HG02885 (cell line): ENCODE data around the gene C1QTNF12.

ENCODE experiments used
- ATAC-seq: cut with Tn5 transposase; IDR thresholded peaks from one replicate; pipeline ENCODE4 v1.9.1; 2021; ENCODE audit warnings: mild to moderate bottlenecking; ENCODE audit not compliant: unreplicated experiment, poor library complexity

Gene C1QTNF12

DNA sequence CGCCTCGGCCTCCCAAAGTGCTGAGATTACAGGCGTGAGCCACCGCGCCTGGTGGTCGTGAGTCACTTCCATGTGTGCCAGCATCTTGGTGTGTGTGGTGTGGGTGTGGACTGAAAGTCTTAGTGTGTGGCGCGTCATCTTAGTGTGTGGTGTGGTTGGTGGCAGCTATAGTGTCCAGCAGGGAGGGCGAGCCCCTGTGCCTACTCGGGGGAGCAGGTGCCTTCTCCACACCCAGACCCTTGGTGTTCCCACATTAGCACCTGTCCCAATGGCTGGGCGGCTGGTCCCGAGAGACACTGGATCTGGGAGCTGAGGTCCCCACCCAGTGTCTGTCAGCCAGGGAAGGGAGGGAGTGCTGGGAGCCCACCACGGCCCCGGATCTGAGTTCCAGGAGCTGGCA is 36.5 kb upstream of the C1QTNF12 start:
- ATAC-seq = no peak

DNA sequence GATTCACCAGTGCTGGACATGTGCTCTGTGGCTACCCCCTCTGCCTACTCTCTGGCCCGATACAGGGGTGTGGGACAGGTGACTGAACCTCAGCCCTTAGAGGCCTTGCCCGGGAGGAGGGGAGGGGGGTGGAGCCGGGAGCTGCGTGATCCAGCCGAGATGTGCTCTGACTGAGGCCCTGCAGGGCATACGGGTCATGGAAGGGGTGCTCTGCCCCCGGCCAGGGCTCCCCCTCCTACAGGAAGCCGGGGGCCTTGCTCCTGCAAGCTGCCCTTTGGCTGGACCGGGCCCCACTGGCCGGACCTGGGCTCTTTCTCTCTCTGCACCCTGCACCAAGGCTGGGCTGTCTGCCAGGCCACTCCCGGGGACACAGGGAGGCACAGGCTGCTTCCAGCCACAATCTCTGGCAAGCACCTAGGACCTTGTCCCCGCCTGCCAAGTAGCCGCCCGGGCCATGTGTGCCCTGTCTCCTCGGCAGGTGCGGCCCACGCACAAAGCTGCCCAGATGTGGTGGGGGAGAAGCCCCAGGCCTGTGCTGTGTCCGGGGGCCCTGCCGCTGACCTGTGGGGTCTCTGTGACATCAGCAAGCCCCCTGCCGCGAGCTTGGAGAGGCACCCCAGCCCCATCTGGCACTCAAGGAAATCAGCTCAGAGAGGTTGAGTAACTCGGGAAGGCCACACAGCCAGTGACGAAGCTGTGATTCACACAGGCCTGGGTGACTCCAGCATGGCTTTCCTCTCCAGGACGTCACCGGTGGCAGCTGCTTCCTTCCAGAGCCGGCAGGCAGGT is 35.2 kb upstream of the C1QTNF12 start:
- no peak for ATAC-seq

DNA sequence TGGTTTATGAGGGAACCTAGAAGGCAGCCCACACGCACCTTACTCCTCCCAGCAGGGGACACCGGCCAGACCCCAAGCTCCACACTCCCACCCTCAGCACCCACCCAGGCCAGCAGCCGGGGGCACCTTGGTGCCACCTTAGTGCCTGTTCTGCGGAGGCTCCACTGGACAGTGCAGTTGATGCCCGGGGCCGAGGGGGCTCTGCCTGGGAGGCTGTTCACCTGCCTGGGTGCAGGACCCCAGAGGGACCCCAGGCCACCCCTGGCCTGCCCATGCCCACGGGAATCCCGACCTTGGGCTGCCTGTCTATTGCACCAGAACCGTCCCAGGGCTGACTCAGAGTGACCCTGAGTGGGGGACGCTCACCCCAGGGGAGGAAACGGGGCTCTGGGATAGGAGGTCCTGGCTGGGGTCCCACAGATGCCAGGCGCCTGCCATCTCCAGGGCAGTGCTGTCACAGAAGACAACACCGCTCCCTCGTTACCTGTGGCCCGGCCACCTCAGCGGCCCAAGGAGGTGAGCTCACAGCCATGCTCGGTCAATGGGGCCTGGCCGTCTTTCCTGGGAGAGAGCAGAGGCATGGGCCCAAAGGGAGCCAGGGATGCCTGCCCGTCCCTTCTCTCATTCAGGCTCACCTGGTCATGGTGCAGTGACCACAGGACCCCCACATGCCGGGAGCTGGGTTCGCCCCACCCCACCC is 34.4 kb upstream of the C1QTNF12 start:
- ATAC-seq = no peak

DNA sequence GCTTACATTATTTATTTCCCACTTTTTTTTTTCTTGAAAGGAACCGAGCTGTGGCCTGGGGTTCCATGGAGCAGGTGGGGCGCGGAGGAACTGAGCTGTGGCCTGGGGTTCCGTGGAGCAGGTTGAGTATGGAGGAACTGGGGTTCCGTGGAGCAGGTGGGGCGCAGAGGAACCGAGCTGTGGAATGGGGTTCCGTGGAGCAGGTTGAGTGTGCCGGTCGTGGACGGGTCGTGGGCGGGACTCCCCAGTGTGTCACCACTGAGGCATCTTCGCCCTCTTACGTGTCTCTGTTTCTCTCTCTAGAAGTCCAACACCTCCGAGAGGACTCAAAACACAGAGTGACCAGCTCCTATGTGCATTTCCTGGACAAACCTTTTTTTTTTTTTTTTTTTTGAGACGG is 32.5 kb upstream of the C1QTNF12 start:
- no peak for ATAC-seq

DNA sequence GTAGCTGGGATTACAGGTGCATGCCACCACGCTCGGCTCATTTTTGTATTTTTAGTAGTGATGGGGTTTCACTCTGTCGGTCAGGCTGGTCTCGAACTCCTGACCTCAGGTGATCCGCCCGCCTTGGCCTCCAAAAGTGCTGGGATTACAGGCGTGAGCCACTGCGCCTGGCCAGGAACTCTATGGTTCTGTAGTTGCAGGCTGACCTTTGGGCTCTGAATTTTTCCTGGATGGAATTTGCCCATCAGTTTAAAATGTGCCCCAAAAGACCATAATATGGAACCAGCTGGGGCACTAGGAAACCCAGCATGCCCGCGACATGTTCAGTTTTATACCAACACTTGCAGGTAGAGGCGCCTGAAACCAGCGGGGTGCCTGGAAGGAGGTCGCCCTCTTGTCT is 32.1 kb upstream of the C1QTNF12 start:
- ATAC-seq = no peak

DNA sequence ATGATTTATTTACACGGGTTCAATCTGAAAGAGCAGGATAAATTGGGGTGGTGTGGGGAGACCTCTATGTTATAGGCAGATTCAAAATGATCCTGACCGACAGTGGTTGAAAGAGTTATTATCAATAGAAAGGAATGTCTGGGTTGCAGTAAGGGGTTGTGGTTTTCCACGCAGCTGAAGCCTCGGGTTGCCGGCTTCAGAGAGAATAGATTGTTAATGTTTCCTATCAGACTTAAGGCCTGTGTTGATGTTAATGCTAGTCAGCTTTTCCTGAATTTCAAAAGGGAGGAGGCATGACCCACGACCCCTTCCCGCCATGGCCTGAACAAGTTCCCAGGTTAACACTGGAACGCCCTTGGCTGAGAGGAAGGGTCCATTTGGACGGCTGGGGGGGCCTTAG is 29.3 kb upstream of the C1QTNF12 start:
- ATAC-seq = no peak

DNA sequence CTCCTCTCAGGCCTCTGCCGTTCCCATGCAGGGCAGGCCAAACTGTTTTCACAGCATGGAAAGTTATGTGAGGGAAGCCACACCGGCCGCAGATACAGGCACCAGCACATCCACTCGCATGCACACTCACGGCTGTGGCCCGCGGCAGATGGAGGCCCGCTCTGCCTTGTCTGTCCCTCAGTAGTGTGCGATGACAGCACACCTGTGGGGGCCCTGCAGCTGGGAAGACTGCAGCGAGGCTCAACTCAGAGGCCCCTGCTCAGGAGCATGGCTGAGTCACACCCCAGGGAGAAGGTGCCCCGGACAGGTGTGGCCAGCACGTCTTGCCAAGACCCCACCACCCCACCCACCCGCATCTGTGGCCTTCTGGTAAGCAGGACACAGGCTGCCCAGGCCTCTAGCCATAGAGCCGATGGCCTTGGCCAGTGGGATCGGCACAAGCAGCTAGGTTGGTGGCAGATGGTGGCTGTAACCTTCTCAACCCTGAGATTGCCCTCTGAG is 28.5 kb upstream of the C1QTNF12 start:
- ATAC-seq = no peak

DNA sequence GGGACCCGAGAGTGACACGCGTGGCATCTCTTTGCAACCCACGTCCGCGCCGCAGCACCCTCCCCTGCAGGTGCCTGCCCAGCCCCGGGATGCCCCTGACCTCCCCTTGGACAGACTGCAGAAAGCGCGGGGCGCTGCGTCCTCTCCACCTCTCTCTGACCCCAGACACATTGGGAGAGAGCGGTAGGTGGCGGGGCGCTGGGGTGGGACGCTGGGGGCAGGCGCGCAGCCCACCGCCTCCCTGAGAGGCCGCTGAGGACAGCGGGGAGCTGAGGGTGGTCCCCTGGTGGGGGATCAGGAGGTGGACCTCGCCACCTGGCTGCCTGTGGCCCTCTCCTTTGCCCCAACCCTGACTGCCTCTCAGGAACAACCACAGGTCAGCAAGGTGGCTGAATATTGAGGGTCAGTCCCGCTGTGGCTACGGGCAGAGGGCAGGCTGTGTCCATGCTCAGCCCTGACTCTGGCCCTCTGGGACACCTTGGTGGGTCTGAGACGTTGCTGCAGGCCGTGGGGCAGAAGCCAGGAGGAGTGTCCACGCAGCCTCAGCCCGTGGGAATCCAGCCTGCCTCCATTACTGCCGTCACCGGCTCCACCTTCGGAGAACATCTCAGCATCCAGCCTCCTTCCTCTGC is 27.9 kb upstream of the C1QTNF12 start:
- no peak for ATAC-seq

DNA sequence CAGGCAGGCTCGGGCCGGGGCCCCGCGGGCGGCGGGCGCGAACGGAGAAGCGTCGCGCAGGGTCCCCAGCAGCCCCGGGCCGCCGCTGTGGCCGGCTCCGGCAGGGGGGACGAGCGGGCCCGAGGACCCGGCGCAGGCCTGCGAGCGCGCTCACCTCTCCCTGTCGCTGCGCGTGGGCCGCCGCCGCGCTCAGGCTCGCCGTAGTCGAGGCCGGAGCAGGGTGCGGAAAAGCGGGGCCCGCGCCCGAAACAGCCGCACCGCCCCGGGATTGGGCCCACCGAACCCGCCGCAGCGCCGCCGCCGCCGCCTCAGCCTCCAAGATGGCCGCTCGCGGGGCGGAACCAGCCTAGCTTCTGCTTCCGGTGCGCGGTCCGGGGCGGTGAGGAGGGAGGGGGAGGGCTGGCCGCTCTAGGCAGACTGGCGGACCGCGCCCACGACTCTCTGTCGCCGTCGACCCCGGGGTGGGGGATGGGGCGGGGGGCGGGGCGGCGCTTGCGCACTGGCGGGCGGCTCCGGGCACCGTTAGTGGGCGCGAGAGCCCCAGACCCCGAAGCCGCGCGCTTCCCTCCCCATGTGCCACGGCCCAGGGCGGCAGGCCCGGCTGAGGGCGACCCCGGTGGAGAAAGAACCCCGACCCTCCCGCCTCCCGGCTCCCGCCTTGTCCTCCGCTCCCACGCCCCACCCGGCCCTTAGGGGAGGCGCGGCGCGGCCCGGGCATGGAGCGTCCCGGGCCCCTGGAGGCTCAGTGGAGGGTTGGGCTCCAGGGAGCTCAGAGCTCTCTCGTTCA is 27.2 kb upstream of the C1QTNF12 start, which contains the start of gene UBE2J2:
Gene UBE2J2, minus strand, starts transcription at position 343 of the 787 bp plus-strand sequence. CDS start 5,862 bp downstream, outside the sequence.
- ATAC-seq = peak; percentile 91

DNA sequence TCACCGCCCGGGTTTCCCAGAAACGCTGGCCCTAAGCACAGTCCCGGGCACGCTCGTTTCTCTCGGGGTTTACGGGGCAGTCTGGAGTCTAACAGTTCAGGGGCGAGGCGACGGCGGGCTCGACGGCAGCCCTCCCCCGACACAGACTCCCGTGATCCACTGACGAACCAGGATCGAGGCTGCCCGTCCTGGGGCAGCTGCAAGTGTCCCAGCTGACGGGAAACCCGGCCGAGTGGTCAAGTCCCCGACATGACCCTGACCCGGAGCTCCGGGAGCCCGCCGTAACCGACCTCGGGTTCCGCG is 26.6 kb upstream of the C1QTNF12 start:
- ATAC-seq = peak; percentile 15

DNA sequence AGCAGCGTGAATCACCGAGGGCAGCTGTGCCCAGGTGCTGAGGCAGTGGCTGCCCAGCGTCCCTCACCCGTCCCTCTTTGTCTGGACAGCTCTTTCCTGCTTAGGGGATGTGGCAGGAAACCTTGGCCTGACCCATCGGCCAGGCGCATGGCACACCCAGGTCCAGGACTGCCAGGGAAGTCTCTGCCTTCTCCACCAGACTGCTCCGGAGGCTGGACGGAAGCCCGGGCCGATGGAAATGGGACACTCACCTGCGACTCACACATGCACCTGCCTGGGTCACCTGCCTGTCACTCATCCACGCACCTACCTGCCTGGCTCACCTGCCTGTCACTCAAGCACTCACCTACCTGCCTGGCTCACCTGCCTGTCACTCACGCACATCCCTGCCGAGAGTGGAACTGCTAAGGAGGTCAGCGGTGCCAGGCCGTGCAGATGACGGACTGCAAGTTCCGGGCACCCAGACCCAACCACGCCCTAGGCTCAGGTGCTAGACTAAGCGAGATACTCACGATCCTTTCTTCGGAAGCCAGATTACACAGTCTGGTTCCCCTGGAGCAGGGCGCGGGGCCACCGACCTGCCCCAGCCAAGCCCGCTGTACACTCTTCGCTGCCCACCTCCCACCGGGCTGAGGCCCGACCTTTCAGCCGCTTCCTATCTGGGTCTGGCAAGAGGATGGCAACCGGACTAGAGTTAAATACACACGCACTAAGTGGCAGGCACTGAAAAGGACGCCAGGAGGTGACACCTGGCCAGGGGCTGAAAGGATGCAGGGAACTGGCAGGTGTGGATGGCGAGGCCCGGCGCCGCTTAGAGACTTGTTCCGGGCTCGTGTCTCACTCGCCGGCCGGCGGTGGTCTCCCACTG is 26.1 kb upstream of the C1QTNF12 start:
- ATAC-seq = no peak

DNA sequence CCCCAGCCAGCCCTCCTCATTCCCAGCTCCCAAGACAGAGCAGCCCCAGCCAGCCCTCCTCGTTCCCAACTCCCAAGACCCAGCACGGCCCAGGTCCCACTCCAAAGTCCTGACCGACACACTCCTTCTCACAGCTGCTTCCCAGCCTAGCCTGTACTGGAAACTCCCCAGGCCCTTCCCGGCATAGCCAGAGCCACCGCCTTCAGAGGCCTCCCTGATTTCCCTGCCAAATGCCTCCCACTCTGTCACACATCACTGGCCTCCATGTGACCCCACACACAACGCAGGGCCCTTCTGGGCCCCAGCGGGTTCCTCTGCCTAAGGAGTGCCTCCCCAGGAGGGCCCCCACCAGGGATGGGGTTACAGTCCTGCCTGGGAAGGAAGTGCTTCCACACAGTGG is 24.3 kb upstream of the C1QTNF12 start:
- no peak for ATAC-seq

DNA sequence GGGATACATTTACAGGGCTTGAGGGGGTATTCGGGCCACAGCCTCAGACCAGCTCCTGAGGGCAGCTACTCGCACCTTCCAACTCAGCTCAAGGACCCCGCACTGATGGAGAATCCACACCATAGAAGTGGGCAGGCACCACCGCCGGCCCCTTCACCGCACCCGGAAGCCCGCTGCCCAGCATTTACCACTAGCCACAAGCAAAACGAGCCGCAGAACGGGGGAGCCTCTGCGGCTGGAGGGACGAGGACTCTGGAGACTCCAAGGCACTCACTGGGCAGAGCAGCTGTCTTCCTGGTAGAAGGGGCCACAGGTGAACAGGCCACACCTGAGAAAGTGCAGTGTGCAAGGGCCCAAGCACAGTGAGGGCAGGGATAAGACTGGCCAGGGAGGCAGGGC is 21.8 kb upstream of the C1QTNF12 start:
- ATAC-seq = no peak

DNA sequence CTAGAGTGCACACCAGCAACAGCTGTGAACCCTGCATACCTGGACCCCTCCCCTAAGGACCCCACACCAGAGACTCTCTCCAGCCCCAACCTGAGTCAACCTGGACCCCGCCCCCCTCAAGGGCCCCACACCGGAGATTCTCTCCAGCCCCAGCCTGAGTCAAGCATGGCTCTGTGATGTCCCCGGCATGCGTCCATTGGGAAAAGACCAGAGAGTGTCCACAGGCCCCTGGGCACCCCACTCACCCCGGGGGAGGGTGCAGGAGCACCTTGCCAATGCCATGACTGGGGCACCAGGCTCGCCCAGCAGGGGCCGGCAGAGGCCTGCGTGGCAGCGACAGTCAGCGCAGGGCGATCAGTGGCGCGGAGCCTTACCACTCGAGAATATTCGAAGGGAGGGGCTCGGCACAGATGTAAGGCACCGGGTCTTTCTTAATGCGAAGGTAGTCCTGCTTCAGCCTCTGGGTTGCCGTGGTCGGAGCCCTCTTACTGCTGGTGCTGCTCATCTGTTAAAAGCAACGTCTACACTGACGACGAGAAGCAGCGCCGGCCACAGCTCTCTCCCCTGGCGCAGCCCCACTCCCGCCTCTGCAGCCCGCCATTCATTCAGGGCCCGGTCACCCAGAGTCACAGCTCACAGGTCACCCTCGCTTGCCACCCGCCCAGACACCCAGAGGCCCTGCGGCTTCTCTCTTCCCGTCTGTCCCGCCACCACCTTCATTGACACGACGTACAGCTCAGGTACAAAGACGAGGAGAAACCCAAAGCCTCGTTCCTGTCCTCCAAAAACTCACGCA is 21.2 kb upstream of the C1QTNF12 start:
- ATAC-seq = no peak

DNA sequence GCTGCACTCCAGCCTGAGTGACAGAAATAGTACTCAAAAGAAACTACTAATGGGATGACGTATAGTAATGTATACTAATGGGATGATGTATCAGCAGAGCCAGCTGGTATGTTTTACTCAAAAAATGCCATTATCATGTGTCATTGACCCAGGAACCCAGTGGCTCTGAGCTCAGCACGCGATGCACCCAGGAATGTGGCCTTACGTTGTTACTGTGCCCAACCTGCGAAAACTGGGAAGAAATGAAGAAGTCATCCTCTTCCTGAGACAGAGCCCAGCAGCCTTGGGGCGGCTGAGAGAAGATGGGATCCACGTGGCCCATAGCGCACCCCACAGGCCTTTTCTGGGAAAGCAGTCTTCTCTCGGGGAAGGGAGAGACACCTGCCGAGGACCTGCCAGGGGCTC is 18.3 kb upstream of the C1QTNF12 start:
- ATAC-seq = no peak

DNA sequence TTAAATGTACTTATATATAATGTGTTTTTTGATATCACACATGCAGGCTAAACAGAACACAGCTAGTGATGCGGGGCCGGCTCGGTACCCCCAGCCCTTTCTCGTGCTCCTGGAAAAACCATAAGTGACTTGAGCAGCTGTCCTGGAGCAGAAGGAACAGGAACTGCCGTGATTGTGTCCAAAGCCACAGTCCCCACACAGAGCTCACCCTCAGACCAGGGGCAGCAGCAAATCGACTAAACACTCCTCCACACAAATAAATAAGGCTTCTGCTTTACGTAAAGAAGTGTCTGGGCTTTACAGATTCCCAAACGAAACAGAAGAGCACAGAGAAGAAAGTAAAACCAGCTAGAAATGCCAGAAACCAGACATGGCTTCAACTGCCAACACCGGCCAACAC is 17.5 kb upstream of the C1QTNF12 start:
- no peak for ATAC-seq

DNA sequence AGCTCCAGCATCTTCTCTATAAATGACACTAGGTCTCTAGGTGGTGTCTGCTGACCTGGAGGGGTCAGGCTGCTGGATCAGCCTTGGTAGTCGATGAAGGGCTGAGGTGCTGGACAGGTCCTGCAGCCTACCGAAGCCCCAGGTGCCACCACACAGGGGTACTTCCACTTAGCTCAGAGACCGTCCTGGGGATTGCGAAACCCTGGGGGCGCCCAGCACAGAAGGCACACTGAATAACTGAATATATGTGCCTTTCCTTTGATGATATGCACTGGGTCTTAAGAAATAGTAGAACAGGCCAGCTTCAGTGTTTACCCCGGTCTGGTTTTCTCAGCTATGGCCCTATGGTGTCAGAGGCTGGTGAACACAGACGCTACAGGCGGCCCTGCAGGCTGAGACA is 16.2 kb upstream of the C1QTNF12 start:
- ATAC-seq = no peak

DNA sequence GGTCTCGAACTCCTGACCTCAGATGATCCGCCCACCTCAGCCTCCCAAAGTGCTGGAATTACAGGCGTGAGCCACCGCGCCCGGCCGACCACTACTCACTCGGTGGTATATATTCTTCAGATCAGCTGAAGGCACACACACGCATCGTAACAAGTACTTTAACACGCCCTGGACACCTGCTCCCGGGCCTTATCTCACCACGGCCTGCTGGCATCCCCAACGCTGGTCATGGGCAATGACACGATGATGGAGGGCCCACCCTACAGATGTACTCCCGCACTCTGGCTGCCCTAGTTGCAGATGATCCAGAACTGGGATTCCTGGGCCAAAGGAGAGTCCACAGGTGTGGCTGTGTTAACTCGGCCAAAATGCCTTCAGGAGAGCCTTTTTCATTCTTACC is 15.5 kb upstream of the C1QTNF12 start:
- ATAC-seq = no peak
